GM12892 (cell line): Measurements from ENCODE around the gene DUOXA1.

Experiments used
- POLR2A ChIP-seq: IDR thresholded peaks from 2 replicates; pipeline ENCODE4 v1.6.1; 2011; ENCODE audit warnings: low read depth, low read length, control low read depth
- POLR2AphosphoS5 ChIP-seq: IDR thresholded peaks from 2 replicates; pipeline ENCODE4 v1.6.1; 2011; ENCODE audit warnings: low read depth, low read length, control low read depth
- TAF1 ChIP-seq: IDR thresholded peaks from 2 replicates; pipeline ENCODE4 v1.6.1; 2011; ENCODE audit warnings: low read depth, mild to moderate bottlenecking, control low read depth, low read length, borderline replicate concordance

- no peak for TF ChIP-seq POLR2A
- no peak for TF ChIP-seq TAF1
- no peak for TF ChIP-seq POLR2AphosphoS5
Measured at GRCh38 chr15:45093013-45093412, 36.7 kb downstream of the DUOXA1 start.
